Gastroesophageal sphincter (tissue), 3 donors: ENCODE data around the gene GRIP2.

Experiments used
- CTCF ChIP-seq, 4 experiments: fragments of 200-600 bp in 2 of 4; fragments of 450-650 bp in 2 of 4; sonication (generic) in 1 of 4; IDR thresholded peaks; one replicate each; pipeline ENCODE4 v1.5.1; 2017 to 2019; ENCODE audit warnings: antibody characterized with exemption in 4 of 4, mild to moderate bottlenecking in 2 of 4, moderate library complexity in 2 of 4
- POLR2A ChIP-seq, 2 donors: fragments of 450-650 bp; IDR thresholded peaks; one replicate each; pipeline ENCODE4 v1.6.1; 2017; ENCODE audit warnings: antibody characterized with exemption in 2 of 2, mild to moderate bottlenecking in 2 of 2, moderate library complexity in 1 of 2

DNA sequence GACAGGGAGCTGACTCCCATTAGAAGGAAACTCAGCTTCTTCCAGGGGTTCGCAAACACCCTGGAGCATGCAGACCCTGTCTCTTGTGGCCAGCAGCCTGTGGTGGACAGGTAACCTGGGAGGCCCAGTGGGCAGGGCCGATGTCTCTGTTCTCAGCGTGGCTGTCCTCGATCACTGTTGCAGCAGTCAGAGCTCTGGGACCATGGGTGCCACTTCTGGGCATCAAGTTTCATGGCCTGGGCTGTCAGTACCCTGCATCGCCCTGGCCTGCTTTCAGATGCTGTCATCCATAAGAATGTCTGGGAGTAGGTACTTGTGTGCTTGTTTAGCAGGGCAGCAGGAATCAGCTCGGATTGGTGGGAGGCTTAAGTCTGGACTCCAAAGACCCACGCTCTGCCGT, 83.3 kb downstream of the GRIP2 start:
- TF ChIP-seq CTCF (IDR thresholded peaks at IDR 0.05) (no peak), POLR2A (IDR thresholded peaks at IDR 0.05) (no peak)
